ENCODE results near the gene MPIG6B.

Gene MPIG6B

GRCh38 chr6:31715022-31715958, 7.9 kb upstream of the MPIG6B start, which contains the start of gene LY6G6D:
LY6G6D (plus strand) TSS chr6:31715348; CDS start chr6:31715356, 8 bp downstream.
- no peak within 1 kb of the TSS for H3K4me3 ChIP-seq (ENCODE audit: low read depth, low read length)
- no peak for DNase-seq (ENCODE audit: low read depth, low spot score)
- no peak for TF ChIP-seq CTCF (IDR thresholded peaks at IDR 0.05; ENCODE audit: insufficient read depth, low read length, missing control alignments)
- POLR2A ChIA-PET = interaction anchor here (0.6 kb wide), 1 partner anchor 92 kb away, joined by 6 read pairs; no protein-coding TSS in a partner anchor
- CTCF ChIA-PET = interaction anchor here (3.0 kb wide), 1 partner anchor 14 kb away, joined by 12 read pairs; the partner anchor contains the start of gene DDAH2

DNA sequence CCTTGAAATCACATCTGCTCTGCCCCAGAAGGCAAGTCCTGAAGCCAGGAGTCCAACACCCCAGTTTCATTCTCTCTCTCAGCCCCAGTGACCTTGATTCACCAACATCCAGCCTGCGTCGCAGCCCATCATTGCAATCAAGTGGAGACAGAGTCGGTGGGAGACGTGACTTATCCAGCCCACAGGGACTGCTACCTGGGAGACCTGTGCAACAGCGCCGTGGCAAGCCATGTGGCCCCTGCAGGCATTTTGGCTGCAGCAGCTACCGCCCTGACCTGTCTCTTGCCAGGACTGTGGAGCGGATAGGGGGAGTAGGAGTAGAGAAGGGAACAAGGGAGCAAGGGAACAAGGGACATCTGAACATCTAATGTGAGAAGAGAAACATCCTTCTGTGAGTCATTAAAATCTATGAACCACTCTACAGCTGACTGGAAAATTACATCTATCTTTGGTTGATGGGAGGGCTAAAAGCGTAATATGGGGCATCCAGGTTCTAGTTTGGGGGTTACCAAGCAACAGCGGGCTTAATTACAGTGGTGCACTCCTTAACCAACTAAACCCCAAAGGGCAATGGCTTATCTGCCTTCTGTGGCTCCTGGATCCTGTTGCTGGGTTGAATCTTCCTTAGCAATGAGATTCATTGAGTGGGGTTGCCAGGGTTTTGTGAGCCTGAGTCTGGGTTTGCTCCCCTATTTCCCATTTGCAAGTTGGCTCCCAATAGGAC, 5.5 kb upstream of the MPIG6B start:
- no peak for TF ChIP-seq CTCF (IDR thresholded peaks at IDR 0.05; ENCODE audit: insufficient read depth, low read length, missing control alignments)
- ChIA-PET POLR2A (no interaction called here), CTCF (no interaction called here)
- DNase-seq (ENCODE audit: low read depth, low spot score) = no peak
- H3K4me3 ChIP-seq (ENCODE audit: low read depth, low read length) = no peak overlapping the region

DNA sequence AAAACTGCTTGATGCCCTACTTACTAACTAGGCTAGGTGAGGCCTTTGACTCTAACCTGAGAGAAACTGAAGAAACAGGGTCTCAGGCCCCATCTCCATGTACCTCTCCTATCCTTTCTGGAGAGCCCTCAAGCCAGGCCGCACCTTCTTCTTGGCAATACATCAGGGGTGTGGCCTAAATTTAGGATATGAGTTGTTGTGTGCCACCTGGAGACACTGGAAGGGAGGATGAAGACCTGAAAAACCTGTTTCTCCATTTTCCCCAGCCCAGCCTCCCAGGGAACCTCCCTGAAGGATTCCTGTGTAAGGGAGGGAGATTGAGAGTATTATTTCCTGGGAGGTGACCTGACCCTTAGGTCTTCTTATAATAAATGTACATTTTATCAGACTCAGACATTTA, 4.9 kb upstream of the MPIG6B start:
- ChIA-PET POLR2A (no interaction called here), CTCF (no interaction called here)
- DNase-seq (ENCODE audit: low read depth, low spot score) = no peak
- no peak for TF ChIP-seq CTCF (IDR thresholded peaks at IDR 0.05; ENCODE audit: insufficient read depth, low read length, missing control alignments)
- H3K4me3 ChIP-seq (ENCODE audit: low read depth, low read length) = no peak overlapping the region

GRCh38 chr6:31719001-31719400, 4.2 kb upstream of the MPIG6B start:
- ChIA-PET CTCF (no interaction called here), POLR2A (no interaction called here)
- H3K4me3 ChIP-seq (ENCODE audit: low read depth, low read length) = no peak overlapping the region
- no peak for DNase-seq (ENCODE audit: low read depth, low spot score)
- TF ChIP-seq CTCF (IDR thresholded peaks at IDR 0.05; ENCODE audit: insufficient read depth, low read length, missing control alignments) = no peak

DNA sequence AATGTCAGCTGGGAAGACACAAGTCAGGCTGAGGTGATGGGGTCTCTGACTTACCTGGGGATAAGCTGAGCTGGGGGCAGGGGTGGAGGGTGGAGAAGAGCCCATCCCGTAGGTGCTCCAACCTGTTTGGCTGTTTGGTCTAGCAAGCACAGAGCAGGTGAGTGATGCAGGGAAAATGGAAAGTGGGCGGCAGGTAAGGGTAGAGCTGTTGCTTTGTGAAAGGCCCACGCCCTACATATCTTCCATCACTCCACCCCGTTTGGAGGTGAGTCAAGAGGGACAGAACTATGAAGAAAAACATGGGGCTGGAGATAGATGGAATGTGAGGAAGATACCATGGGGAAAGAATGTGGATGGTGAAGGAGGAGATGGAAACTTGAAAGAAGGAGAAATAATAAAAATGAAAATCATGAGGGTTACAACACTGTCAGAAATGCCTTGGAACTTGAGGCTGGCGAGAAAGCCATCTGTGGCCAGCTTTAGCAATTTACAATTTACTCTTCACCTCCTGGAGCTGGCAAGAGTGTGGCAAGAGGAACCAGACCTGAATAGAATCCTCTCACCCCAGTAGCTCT, 2.9 kb upstream of the MPIG6B start:
- ChIA-PET POLR2A (interaction anchor here (0.7 kb wide), 1 partner anchor 9 kb away, joined by 4 read pairs; the partner anchor contains the start of gene DDAH2), CTCF (interaction anchor here (0.7 kb wide), 1 partner anchor 10 kb away, joined by 3 read pairs; no protein-coding TSS in a partner anchor)
- DNase-seq (ENCODE audit: low read depth, low spot score) = no peak
- H3K4me3 ChIP-seq (ENCODE audit: low read depth, low read length) = no peak overlapping the region
- TF ChIP-seq CTCF (IDR thresholded peaks at IDR 0.05; ENCODE audit: insufficient read depth, low read length, missing control alignments) = no peak

All from AG04449 (cell line).